Ovary (tissue), 9 donors: Measurements from ENCODE around the gene CLIC5. TPM values are rescaled to one million over a fixed set of nuclear protein-coding genes. Genes with fewer than 3 reads are reported as not detected.

ENCODE experiments used
- DNase-seq, 5 donors: peaks; one replicate each; pipeline ENCODE4 v3.0.0-alpha.2; 2019 to 2020
- H3K27ac ChIP-seq, 2 donors: fragments of 200-600 bp; one replicate each; pipeline versions ENCODE4 v1.5.1 to v1.8.0; 2019 to 2022
- H3K27me3 ChIP-seq: fragments of 200-600 bp; one replicate; pipeline ENCODE4 v1.8.0; 2022
- H3K36me3 ChIP-seq: fragments of 200-600 bp; sonication (generic); one replicate; pipeline ENCODE4 v1.5.1; 2019
- H3K4me1 ChIP-seq: one replicate; pipeline ENCODE4 v1.8.1; 2013; ENCODE audit warnings: mild to moderate bottlenecking, moderate library complexity; ENCODE audit not compliant: insufficient read depth
- H3K4me3 ChIP-seq: fragments of 200-600 bp; sonication (generic); one replicate; pipeline ENCODE4 v1.5.1; 2017
- H3K9me3 ChIP-seq, 2 donors: fragments of 200-600 bp in 1 of 2; sonication (generic) in 1 of 2; one replicate each; pipeline versions ENCODE4 v1.5.1 to v1.8.1; 2013 to 2019; ENCODE audit warnings: mild to moderate bottlenecking in 1 of 2, moderate library complexity in 1 of 2
- EP300 ChIP-seq: sonication (generic); formaldehyde crosslinking; IDR thresholded peaks from one replicate; pipeline ENCODE4 v1.6.1; 2017; ENCODE audit warnings: antibody characterized with exemption
- POLR2A ChIP-seq: fragments of 450-650 bp; IDR thresholded peaks from one replicate; pipeline ENCODE4 v1.6.1; 2017; ENCODE audit warnings: antibody characterized with exemption, mild to moderate bottlenecking, moderate library complexity
- WGBS, 3 donors: extraction: QIAGEN DNeasy Blood & Tissue Kit in 1 of 3; methylation state at CpG; one replicate each; pipeline versions ENCODE4 v1.1.5 to v1.1.7; 2013 to 2017; 5-methylcytosine and 5-hydroxymethylcytosine counted together
- intact Hi-C, 4 donors: fragments of 100-400 bp; cut with DNase I; formaldehyde crosslinking; loops; one replicate each; pipeline versions ENCODE4 v1.11.0 to v1.15.1; 2022 to 2023
- polyA plus RNA-seq, 2 donors: library from polyadenylated mRNA; stranded (reverse); fragments of 200-250 nt in 1 of 2; fragments of 350-450 nt in 1 of 2; fragmentation: Illumina TruSeq in 1 of 2; extraction: RNeasy Lipid Tissue Mini Kit (QIAGEN cat#74804) in 1 of 2; gene quantifications; one replicate each; pipeline ENCODE4 v1.2.3, GENCODE V29; 2013 to 2014
- total RNA-seq, 7 donors: library from RNA; depleted of rRNA in 2 of 7; stranded (reverse); fragments of >200 nt in 2 of 7; fragmentation: NEBNext Ultra II Directional in 3 of 7; extraction: Animal tissue kit (Norgen Biotek cat#: 25700) in 3 of 7; gene quantifications; one replicate each; pipeline versions ENCODE4 v1.1.0 to v1.2.4, GENCODE V29; 2016 to 2023
- TF ChIP-seq, protein P1 (sequence below), 3 donors: fragments of 450-650 bp in 2 of 3; fragments of 200-600 bp in 1 of 3; IDR thresholded peaks; one replicate each; pipeline versions ENCODE4 v1.5.1 to v1.8.0; 2016 to 2022; ENCODE audit warnings: antibody characterized with exemption in 3 of 3, mild to moderate bottlenecking in 1 of 3
- donor health status: DM: no; HTN: no; CAD: no; lungs with moderate emphysema.
- donor health status: DM: no; HTN: no; CAD: no.
- donor health status: Bipolar disorder and iron deficiency.
- donor health status: DM: yes; HTN: yes; CAD: no.
- donor health status: DM: no; HTN: no; CAD: no.
- donor health status: DM: yes; HTN: yes; CAD: no.

The CLIC5 gene
- total and polyA plus RNA-seq, 9 donors = 0.27 to 42.3 (median 2.0) TPM

DNA sequence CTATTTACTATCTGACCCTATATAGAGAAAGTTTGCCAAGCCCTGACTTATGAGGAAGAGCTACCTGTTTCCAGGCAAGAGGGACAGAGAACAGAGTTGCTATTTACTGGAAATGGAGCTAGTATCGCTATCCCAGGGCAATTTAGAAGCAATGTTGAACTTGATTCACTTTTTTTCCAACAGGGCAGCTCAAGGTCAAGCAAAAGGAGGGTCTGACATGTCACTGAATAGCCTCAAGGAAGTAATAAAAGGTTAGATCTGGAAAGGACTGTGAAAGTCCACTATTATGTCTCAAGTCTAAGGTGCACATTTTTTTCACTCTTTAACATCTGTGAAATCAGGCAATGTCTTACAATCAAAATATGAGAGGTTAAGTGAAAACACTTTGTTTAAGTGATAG, 84.4 kb downstream of the CLIC5 start:
- no peak for TF ChIP-seq POLR2A
- TF ChIP-seq, protein P1, sequence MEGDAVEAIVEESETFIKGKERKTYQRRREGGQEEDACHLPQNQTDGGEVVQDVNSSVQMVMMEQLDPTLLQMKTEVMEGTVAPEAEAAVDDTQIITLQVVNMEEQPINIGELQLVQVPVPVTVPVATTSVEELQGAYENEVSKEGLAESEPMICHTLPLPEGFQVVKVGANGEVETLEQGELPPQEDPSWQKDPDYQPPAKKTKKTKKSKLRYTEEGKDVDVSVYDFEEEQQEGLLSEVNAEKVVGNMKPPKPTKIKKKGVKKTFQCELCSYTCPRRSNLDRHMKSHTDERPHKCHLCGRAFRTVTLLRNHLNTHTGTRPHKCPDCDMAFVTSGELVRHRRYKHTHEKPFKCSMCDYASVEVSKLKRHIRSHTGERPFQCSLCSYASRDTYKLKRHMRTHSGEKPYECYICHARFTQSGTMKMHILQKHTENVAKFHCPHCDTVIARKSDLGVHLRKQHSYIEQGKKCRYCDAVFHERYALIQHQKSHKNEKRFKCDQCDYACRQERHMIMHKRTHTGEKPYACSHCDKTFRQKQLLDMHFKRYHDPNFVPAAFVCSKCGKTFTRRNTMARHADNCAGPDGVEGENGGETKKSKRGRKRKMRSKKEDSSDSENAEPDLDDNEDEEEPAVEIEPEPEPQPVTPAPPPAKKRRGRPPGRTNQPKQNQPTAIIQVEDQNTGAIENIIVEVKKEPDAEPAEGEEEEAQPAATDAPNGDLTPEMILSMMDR (IDR thresholded peaks at IDR 0.05) = no peak
- H3K36me3 ChIP-seq = no peaks in the 10 kb centered on the region
- WGBS, 3 donors = 82 to 89% (median 87%) methylated on average over 1 of the region's 1 CpG
- H3K4me3 ChIP-seq = no peak overlapping the region
- no peak overlapping the region for H3K27ac ChIP-seq
- H3K9me3 ChIP-seq = no peaks in the 10 kb centered on the region
- H3K4me1 ChIP-seq = no peaks in the 10 kb centered on the region
- intact Hi-C loops = no loop called here
- no peak for DNase-seq
- H3K27me3 ChIP-seq = no peaks in the 10 kb centered on the region

DNA sequence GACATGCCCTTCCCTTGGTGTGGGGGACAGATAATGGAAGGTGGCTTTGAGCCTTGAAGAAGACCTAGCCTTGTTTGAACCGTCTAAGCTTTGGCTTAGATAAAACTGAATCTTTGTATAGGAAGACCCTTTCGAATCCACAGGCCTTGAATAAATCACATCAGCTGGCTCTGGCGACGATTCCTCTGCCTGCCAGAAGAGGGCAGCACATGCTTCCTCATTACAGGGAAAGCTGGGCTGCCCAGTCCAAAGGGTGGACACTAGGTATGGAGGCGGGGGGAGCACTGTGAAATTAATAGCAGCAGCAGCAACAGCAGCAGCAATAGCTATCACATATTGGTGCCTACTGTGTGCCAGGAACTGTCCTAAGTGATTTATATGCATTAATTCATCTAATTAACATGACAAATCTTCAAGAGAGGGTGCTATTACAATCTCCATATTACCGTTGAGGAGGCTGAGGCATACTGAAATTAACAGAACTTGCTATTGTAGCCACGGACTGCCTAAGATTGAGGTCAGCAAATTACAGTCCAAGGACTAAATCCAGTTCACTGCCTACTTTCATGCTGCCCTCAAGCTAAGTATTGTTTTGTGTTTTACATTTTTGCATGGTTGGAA, 85.1 kb downstream of the CLIC5 start:
- Histone ChIP-seq H3K9me3 (no peaks in the 10 kb centered on the region), H3K27me3 (no peaks in the 10 kb centered on the region), H3K4me3 (no peak overlapping the region), H3K27ac (no peak overlapping the region), H3K4me1 (no peaks in the 10 kb centered on the region), H3K36me3 (no peaks in the 10 kb centered on the region)
- intact Hi-C loops = no loop called here
- 9 to 13% (median 12%) methylated on average over 7 of the region's 7 CpGs for WGBS, 3 donors
- DNase-seq = peak; percentile 32 to 69 (median 53)
- TF ChIP-seq POLR2A (no peak), EP300 (no peak)
- TF ChIP-seq, protein P1 (IDR thresholded peaks at IDR 0.05) = peak; percentile 36 to 61 (median 44)

DNA sequence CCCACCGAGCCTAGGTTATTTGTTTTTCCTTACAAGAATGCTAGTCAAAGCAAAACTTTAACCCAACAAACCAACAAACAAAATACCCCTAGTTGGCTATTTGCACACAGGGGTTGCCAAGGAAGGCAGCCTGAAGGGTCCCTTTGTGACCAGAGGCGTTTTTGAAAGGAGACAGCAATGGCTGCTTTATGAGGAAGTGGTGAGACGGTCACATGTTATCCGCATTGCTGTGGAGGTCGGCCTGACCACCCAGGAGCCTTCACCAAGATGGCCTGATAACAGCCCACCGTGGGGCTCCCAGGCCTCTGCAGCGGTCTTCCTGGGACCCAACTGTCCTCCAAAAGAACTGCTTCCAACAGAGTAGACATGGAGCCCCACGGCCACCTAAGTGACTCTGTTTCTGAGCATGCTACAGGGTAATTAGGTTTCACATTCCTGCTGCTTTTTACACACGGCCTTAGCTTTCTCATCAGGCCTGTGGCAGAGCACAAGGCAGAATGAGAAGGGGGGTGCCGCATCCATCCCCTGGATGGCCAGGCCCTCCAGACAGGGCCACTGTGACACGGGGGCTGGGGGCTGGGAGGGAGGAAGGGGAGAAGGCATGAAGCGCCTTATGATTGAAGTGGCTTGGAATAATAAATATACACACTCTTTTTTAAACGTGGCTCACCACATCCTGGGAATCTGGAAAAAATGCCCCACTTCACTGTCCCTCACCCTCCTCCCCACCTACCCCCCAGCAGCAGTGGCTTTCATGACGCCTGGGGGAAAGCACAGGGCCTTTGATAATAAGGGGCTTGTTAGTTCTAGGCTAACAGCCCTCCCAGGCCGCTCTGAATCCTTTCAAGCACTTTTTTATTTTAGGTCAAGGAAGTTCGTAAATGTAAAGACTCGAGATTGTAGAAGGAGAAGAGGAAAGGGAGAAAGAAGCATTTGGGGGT, 86.0 kb downstream of the CLIC5 start:
- no peaks in the 10 kb centered on the region for H3K9me3 ChIP-seq
- 58 to 73% (median 67%) methylated on average over 17 of the region's 17 CpGs for WGBS, 3 donors
- H3K4me1 ChIP-seq = no peaks in the 10 kb centered on the region
- no peak overlapping the region for H3K4me3 ChIP-seq
- no peak overlapping the region for H3K27ac ChIP-seq
- no peaks in the 10 kb centered on the region for H3K27me3 ChIP-seq
- no peaks in the 10 kb centered on the region for H3K36me3 ChIP-seq
- no peak for DNase-seq
- intact Hi-C loops = loop anchor here in 1 of 4 donors (10.0 kb wide), 3 partner anchors 185 to 1455 kb away; no protein-coding TSS in a partner anchor
- TF ChIP-seq, protein P1 (IDR thresholded peaks at IDR 0.05) = no peak
- TF ChIP-seq POLR2A (no peak), EP300 (no peak)

DNA sequence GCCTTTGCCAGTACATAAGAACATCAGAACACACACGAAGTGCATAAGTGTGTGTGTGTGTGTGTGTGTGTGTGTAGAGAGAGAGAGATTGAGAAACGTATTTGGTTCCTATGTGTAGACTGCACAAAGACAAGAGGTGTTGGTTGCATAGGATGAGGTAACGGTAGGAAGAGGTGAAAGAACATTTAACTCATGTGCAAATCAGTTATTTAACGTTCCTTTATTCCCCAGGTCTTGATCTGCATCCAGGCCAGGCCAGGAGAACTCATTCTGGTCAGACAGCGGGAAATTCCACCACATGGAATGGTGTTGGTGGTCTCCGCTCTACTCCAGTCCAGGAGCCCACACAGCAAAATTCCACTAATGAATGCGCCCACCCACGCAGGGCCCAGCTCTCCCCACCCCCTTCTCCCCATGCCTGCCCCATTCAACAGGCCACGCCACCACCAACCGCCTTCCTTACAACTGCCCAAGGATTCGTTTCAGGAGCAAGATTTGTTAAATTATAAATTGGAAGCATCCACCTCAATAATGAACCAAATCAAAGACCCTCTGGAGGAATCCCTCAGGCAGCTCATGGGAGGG, 86.8 kb downstream of the CLIC5 start:
- no peak overlapping the region for H3K4me3 ChIP-seq
- H3K27me3 ChIP-seq = no peaks in the 10 kb centered on the region
- intact Hi-C loops = loop anchor here in 1 of 4 donors (10.0 kb wide), 3 partner anchors 184 to 1454 kb away; no protein-coding TSS in a partner anchor
- no peaks in the 10 kb centered on the region for H3K4me1 ChIP-seq
- no peaks in the 10 kb centered on the region for H3K36me3 ChIP-seq
- H3K9me3 ChIP-seq = no peaks in the 10 kb centered on the region
- WGBS, 3 donors = 92 to 95% (median 94%) methylated on average over 11 of the region's 11 CpGs
- DNase-seq = no peak
- H3K27ac ChIP-seq = no peak overlapping the region
- TF ChIP-seq, protein P1 (IDR thresholded peaks at IDR 0.05) = no peak
- TF ChIP-seq EP300 = no peak
- no peak for TF ChIP-seq POLR2A
